Ovary (tissue), 9 donors: ENCODE data around the gene RFXAP. TPM values are rescaled to one million over a fixed set of nuclear protein-coding genes. Genes with fewer than 3 reads are reported as not detected.

Experiments
- DNase-seq, 5 donors: peaks; one replicate each; pipeline ENCODE4 v3.0.0-alpha.2; 2019 to 2020
- H3K27ac ChIP-seq, 2 donors: fragments of 200-600 bp; one replicate each; pipeline versions ENCODE4 v1.5.1 to v1.8.0; 2019 to 2022
- H3K27me3 ChIP-seq: fragments of 200-600 bp; one replicate; pipeline ENCODE4 v1.8.0; 2022
- H3K36me3 ChIP-seq: fragments of 200-600 bp; sonication (generic); one replicate; pipeline ENCODE4 v1.5.1; 2019
- H3K4me1 ChIP-seq: one replicate; pipeline ENCODE4 v1.8.1; 2013; ENCODE audit warnings: mild to moderate bottlenecking, moderate library complexity; ENCODE audit not compliant: insufficient read depth
- H3K4me3 ChIP-seq: fragments of 200-600 bp; sonication (generic); one replicate; pipeline ENCODE4 v1.5.1; 2017
- H3K9me3 ChIP-seq, 2 donors: fragments of 200-600 bp in 1 of 2; sonication (generic) in 1 of 2; one replicate each; pipeline versions ENCODE4 v1.5.1 to v1.8.1; 2013 to 2019; ENCODE audit warnings: mild to moderate bottlenecking in 1 of 2, moderate library complexity in 1 of 2
- EP300 ChIP-seq: sonication (generic); formaldehyde crosslinking; IDR thresholded peaks from one replicate; pipeline ENCODE4 v1.6.1; 2017; ENCODE audit warnings: antibody characterized with exemption
- POLR2A ChIP-seq: fragments of 450-650 bp; IDR thresholded peaks from one replicate; pipeline ENCODE4 v1.6.1; 2017; ENCODE audit warnings: antibody characterized with exemption, mild to moderate bottlenecking, moderate library complexity
- WGBS, 3 donors: extraction: QIAGEN DNeasy Blood & Tissue Kit in 1 of 3; methylation state at CpG; one replicate each; pipeline versions ENCODE4 v1.1.5 to v1.1.7; 2013 to 2017; 5-methylcytosine and 5-hydroxymethylcytosine counted together
- intact Hi-C, 4 donors: fragments of 100-400 bp; cut with DNase I; formaldehyde crosslinking; loops; one replicate each; pipeline versions ENCODE4 v1.11.0 to v1.15.1; 2022 to 2023
- polyA plus RNA-seq, 2 donors: library from polyadenylated mRNA; stranded (reverse); fragments of 200-250 nt in 1 of 2; fragments of 350-450 nt in 1 of 2; fragmentation: Illumina TruSeq in 1 of 2; extraction: RNeasy Lipid Tissue Mini Kit (QIAGEN cat#74804) in 1 of 2; gene quantifications; one replicate each; pipeline ENCODE4 v1.2.3, GENCODE V29; 2013 to 2014
- total RNA-seq, 7 donors: library from RNA; depleted of rRNA in 2 of 7; stranded (reverse); fragments of >200 nt in 2 of 7; fragmentation: NEBNext Ultra II Directional in 3 of 7; extraction: Animal tissue kit (Norgen Biotek cat#: 25700) in 3 of 7; gene quantifications; one replicate each; pipeline versions ENCODE4 v1.1.0 to v1.2.4, GENCODE V29; 2016 to 2023
- TF ChIP-seq, protein P1 (sequence below), 3 donors: fragments of 450-650 bp in 2 of 3; fragments of 200-600 bp in 1 of 3; IDR thresholded peaks; one replicate each; pipeline versions ENCODE4 v1.5.1 to v1.8.0; 2016 to 2022; ENCODE audit warnings: antibody characterized with exemption in 3 of 3, mild to moderate bottlenecking in 1 of 3
- donor health status: DM: no; HTN: no; CAD: no; lungs with moderate emphysema.
- donor health status: DM: no; HTN: no; CAD: no.
- donor health status: Bipolar disorder and iron deficiency.
- donor health status: DM: yes; HTN: yes; CAD: no.
- donor health status: DM: no; HTN: no; CAD: no.
- donor health status: DM: yes; HTN: yes; CAD: no.

The RFXAP gene
- total and polyA plus RNA-seq, 9 donors, result 5.4 to 10.9 (median 7.4) TPM

DNA sequence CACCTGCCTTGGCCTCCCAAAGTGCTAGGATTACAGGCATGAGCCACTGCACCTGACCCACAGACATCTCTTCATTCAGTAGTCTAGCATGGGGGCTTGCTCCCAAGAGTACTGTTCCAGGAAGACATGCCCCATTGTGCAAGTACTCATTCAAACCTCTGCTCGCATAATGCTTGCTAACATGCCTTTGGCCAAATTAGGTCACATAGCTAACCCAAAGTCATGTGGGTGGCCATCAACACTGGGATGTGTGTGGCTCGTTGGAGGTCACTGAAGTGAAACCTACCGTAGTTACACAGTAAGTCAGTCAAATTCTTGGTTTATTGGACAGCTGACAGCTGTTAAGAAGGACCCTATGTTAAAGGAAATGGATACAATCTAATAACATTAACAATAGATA lies 20.3 kb downstream of the RFXAP start:
- Histone ChIP-seq H3K36me3 (no peaks in the 10 kb centered on the region), H3K27me3 (no peaks in the 10 kb centered on the region), H3K9me3 (no peaks in the 10 kb centered on the region), H3K27ac (no peak overlapping the region), H3K4me3 (no peak overlapping the region), H3K4me1 (no peaks in the 10 kb centered on the region)
- intact Hi-C loops, result no loop called here
- no peak for DNase-seq
- WGBS, 3 donors, result 83 to 93% (median 85%) methylated on average over 3 of the region's 3 CpGs
- no peak for TF ChIP-seq EP300
- no peak for TF ChIP-seq POLR2A
- TF ChIP-seq, protein P1, sequence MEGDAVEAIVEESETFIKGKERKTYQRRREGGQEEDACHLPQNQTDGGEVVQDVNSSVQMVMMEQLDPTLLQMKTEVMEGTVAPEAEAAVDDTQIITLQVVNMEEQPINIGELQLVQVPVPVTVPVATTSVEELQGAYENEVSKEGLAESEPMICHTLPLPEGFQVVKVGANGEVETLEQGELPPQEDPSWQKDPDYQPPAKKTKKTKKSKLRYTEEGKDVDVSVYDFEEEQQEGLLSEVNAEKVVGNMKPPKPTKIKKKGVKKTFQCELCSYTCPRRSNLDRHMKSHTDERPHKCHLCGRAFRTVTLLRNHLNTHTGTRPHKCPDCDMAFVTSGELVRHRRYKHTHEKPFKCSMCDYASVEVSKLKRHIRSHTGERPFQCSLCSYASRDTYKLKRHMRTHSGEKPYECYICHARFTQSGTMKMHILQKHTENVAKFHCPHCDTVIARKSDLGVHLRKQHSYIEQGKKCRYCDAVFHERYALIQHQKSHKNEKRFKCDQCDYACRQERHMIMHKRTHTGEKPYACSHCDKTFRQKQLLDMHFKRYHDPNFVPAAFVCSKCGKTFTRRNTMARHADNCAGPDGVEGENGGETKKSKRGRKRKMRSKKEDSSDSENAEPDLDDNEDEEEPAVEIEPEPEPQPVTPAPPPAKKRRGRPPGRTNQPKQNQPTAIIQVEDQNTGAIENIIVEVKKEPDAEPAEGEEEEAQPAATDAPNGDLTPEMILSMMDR (IDR thresholded peaks at IDR 0.05), result no peak

DNA sequence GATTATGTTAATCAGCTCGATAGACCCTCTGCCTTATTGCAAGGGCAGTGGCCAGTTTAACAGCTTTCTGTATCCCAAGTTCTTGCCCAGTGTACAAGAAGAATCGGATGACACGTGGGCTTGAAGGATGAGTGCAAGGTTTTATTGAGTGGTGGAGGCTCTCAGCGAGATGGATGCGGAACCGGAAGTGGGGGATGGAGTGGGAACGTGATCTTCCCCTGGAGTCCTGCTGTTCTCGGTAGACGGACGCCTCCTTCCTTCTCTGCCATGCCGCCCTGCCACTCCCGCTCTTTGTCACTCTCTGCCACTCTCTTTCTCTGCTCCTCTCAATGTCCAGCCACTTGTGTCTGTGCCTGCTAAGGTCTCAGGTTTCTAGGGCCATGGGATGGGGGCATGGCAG lies 21.0 kb downstream of the RFXAP start:
- WGBS, 3 donors, result 85 to 89% (median 88%) methylated on average over 12 of the region's 12 CpGs
- H3K36me3 ChIP-seq, result no peaks in the 10 kb centered on the region
- no peaks in the 10 kb centered on the region for H3K9me3 ChIP-seq
- no peak for DNase-seq
- TF ChIP-seq EP300 (no peak), POLR2A (no peak)
- TF ChIP-seq, protein P1 (IDR thresholded peaks at IDR 0.05), result no peak
- no peaks in the 10 kb centered on the region for H3K4me1 ChIP-seq
- H3K27ac ChIP-seq, result no peak overlapping the region
- no peaks in the 10 kb centered on the region for H3K27me3 ChIP-seq
- intact Hi-C loops, result no loop called here
- H3K4me3 ChIP-seq, result no peak overlapping the region

DNA sequence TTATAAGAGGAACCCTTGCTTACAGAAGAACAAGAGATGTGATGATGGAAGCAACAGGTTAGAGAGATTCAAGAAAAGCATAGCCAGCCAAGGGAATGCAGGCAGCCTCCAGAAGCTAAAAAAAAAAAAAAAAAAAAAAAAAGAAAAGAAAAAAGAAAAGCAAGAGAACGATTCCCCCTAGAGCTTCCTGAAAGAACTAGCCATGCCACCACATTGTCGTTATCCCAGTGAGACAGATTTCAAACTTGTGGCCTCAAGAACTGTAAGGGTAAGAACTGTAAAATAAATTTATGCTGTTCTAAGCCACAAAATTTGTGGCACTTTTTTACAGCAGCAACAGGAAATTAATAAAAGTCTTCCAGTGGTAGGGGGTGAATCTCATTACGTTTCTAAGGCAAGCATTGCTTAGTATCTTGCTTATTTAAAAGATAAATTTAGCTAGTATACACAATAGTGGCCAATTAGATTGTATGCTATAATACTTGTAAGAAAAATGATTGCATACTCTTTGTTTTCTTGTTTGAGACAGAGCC lies 21.8 kb downstream of the RFXAP start:
- Histone ChIP-seq H3K4me3 (no peak overlapping the region), H3K27ac (no peak overlapping the region), H3K9me3 (no peaks in the 10 kb centered on the region), H3K27me3 (no peaks in the 10 kb centered on the region), H3K4me1 (no peaks in the 10 kb centered on the region), H3K36me3 (no peaks in the 10 kb centered on the region)
- TF ChIP-seq EP300 (no peak), POLR2A (no peak)
- TF ChIP-seq, protein P1 (IDR thresholded peaks at IDR 0.05), result no peak
- WGBS, 3 donors, result 43 to 56% (median 46%) methylated on average over 3 of the region's 3 CpGs
- no peak for DNase-seq
- intact Hi-C loops, result no loop called here

DNA sequence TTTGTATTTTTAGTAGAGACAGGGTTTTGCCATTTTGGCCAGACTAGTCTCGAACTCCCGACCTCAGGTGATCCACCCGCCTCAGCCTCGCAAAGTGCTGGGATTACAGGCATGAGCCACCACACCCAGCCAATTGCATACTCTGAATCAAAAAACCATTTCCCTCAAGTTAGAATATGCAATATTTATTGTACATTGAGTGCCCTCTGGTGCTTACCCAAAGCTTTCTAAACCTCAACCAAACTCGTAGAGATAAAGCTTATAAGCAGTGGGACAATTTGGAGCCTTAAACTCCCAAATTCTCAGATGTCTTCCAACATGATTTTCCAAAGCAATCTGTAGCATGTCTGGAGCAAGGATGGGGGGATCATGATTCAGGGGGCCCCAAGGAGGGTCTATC lies 22.4 kb downstream of the RFXAP start:
- DNase-seq, result no peak
- intact Hi-C loops, result no loop called here
- no peak for TF ChIP-seq EP300
- TF ChIP-seq, protein P1 (IDR thresholded peaks at IDR 0.05), result no peak
- TF ChIP-seq POLR2A, result no peak
- 81 to 83% (median 83%) methylated on average over 5 of the region's 5 CpGs for WGBS, 3 donors
- H3K27ac ChIP-seq, result no peak overlapping the region
- no peaks in the 10 kb centered on the region for H3K36me3 ChIP-seq
- no peaks in the 10 kb centered on the region for H3K27me3 ChIP-seq
- no peaks in the 10 kb centered on the region for H3K4me1 ChIP-seq
- no peak overlapping the region for H3K4me3 ChIP-seq
- H3K9me3 ChIP-seq, result no peaks in the 10 kb centered on the region
